ENCODE results near the gene QPCTL.
"Not testable (repeated sequence)": the region's sequence is repeated elsewhere in the genome, so short reads cannot be mapped to it uniquely, and the experiment has no call there.

The QPCTL gene

GRCh38 chr19:45676851-45677263 is 15.6 kb upstream of the QPCTL start:
- DNase-seq (ENCODE audit: low read depth) = no peak

- DNase-seq (ENCODE audit: low read depth) = peak; percentile 68
Measured at GRCh38 chr19:45677351-45678230, 14.9 kb upstream of the QPCTL start.

GRCh38 chr19:45681391-45682015 is 11.0 kb upstream of the QPCTL start:
- peak; percentile 68 for DNase-seq (ENCODE audit: low read depth)

- DNase-seq (ENCODE audit: low read depth) = no peak
Measured at GRCh38 chr19:45682117-45682516, 10.3 kb upstream of the QPCTL start.

- no peak for DNase-seq (ENCODE audit: low read depth)
Measured at GRCh38 chr19:45682908-45683307, 9.6 kb upstream of the QPCTL start.

- not testable (repeated sequence) for DNase-seq (ENCODE audit: low read depth)
Measured at GRCh38 chr19:45685045-45685444, 7.4 kb upstream of the QPCTL start.

GRCh38 chr19:45687599-45687998 is 4.9 kb upstream of the QPCTL start:
- DNase-seq (ENCODE audit: low read depth) = no peak

- peak; percentile 90 for DNase-seq (ENCODE audit: low read depth)
Measured at GRCh38 chr19:45691516-45692186, 815 bp upstream of the QPCTL start, which contains the start of gene SNRPD2. SNRPD2 (minus strand) TSS chr19:45691953; CDS start chr19:45691888, 65 bp downstream.

- peak; percentile 70 for DNase-seq (ENCODE audit: low read depth)
Measured at GRCh38 chr19:45693106-45693788, 781 bp downstream of the QPCTL start.

GRCh38 chr19:45701676-45702075 is 9.2 kb downstream of the QPCTL start:
- no peak for DNase-seq (ENCODE audit: low read depth)

- DNase-seq (ENCODE audit: low read depth) = no peak
Measured at GRCh38 chr19:45705115-45705514, 12.6 kb downstream of the QPCTL start.

GRCh38 chr19:45705710-45706415 is 13.4 kb downstream of the QPCTL start:
- no peak for DNase-seq (ENCODE audit: low read depth)

GRCh38 chr19:45710356-45711130 is 18.1 kb downstream of the QPCTL start:
- DNase-seq (ENCODE audit: low read depth) = no peak

GRCh38 chr19:45711851-45712698 is 19.6 kb downstream of the QPCTL start:
- DNase-seq (ENCODE audit: low read depth) = no peak

GRCh38 chr19:45712699-45713067 is 20.2 kb downstream of the QPCTL start:
- no peak for DNase-seq (ENCODE audit: low read depth)

GRCh38 chr19:45713141-45713540 is 20.7 kb downstream of the QPCTL start:
- DNase-seq (ENCODE audit: low read depth) = no peak

GRCh38 chr19:45715139-45715538 is 22.7 kb downstream of the QPCTL start:
- no peak for DNase-seq (ENCODE audit: low read depth)

GRCh38 chr19:45716359-45717130 is 24.1 kb downstream of the QPCTL start:
- no peak for DNase-seq (ENCODE audit: low read depth)
